ENCODE results near the gene MRPL34.

MRPL34 gene

GRCh38 chr19:17329366-17330261 is 23.9 kb downstream of the MRPL34 start:
- no peak for DNase-seq

GRCh38 chr19:17330262-17331044 is 24.8 kb downstream of the MRPL34 start:
- DNase-seq = no peak

GRCh38 chr19:17331045-17331558 is 25.4 kb downstream of the MRPL34 start:
- peak; percentile 14 for DNase-seq

GRCh38 chr19:17332360-17332676 is 26.6 kb downstream of the MRPL34 start:
- no peak for DNase-seq

GRCh38 chr19:17332677-17333581 is 27.3 kb downstream of the MRPL34 start:
- DNase-seq = no peak

- DNase-seq = peak; percentile 37
Measured at GRCh38 chr19:17333611-17334413, 28.1 kb downstream of the MRPL34 start.

GRCh38 chr19:17334414-17335409 is 29.0 kb downstream of the MRPL34 start, which contains the start of gene ANO8:
TSS of gene ANO8 (minus strand) at chr19:17334855. CDS start at chr19:17334670, 185 bp downstream.
- peak; percentile 90 for DNase-seq

- no peak for DNase-seq
Measured at GRCh38 chr19:17335575-17335974, 29.9 kb downstream of the MRPL34 start.

GRCh38 chr19:17336872-17337674 is 31.4 kb downstream of the MRPL34 start, which contains the start of gene GTPBP3:
TSS of gene GTPBP3 (plus strand) at chr19:17337553. CDS start at chr19:17337612, 59 bp downstream.
- peak; percentile 94 for DNase-seq

GRCh38 chr19:17337675-17338432 is 32.2 kb downstream of the MRPL34 start:
- DNase-seq = no peak

- no peak for DNase-seq
Measured at GRCh38 chr19:17338433-17339078, 32.9 kb downstream of the MRPL34 start.

- no peak for DNase-seq
Measured at GRCh38 chr19:17339088-17339741, 33.5 kb downstream of the MRPL34 start.

- DNase-seq = no peak
Measured at GRCh38 chr19:17340302-17340870, 34.7 kb downstream of the MRPL34 start.

- no peak for DNase-seq
Measured at GRCh38 chr19:17340871-17341357, 35.2 kb downstream of the MRPL34 start.

- no peak for DNase-seq
Measured at GRCh38 chr19:17341386-17341785, 35.7 kb downstream of the MRPL34 start.

- no peak for DNase-seq
Measured at GRCh38 chr19:17341845-17342244, 36.2 kb downstream of the MRPL34 start.

GRCh38 chr19:17346109-17346671 is 40.5 kb downstream of the MRPL34 start:
- peak; percentile 39 for DNase-seq
